HG02938 (cell line): ENCODE measurements around the gene FAM20B.

ENCODE experiments used
- ATAC-seq: cut with Tn5 transposase; IDR thresholded peaks from one replicate; pipeline ENCODE4 v1.9.1; 2021; ENCODE audit warnings: mild to moderate bottlenecking, moderate library complexity; ENCODE audit not compliant: unreplicated experiment

Gene FAM20B

GRCh38 chr1:179089827-179090482, 64.3 kb downstream of the FAM20B start:
- ATAC-seq = no peak

DNA sequence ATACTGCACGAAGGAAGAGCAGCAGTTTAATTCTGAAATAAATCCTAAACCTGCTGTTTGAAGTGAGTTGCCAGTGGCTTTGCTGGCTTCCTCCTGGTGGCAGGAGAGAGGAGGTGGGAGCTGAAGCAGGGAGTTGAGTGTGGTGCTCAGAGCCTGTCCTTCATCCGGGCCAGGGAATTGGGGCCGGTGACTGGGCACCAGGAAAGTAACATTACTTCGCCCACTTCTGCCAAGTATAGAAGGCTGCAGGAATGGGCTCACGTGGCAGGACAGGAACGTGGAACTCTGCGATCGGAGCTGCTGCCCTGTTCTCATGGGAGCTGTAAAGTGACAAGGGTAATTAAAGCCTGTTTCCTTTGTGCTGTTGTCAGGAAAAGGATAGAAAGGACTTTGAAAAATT, 64.8 kb downstream of the FAM20B start:
- no peak for ATAC-seq

GRCh38 chr1:179090923-179091322, 65.2 kb downstream of the FAM20B start:
- ATAC-seq = no peak

GRCh38 chr1:179091691-179092165, 66.0 kb downstream of the FAM20B start:
- no peak for ATAC-seq

GRCh38 chr1:179092896-179093461, 67.3 kb downstream of the FAM20B start:
- ATAC-seq = no peak

DNA sequence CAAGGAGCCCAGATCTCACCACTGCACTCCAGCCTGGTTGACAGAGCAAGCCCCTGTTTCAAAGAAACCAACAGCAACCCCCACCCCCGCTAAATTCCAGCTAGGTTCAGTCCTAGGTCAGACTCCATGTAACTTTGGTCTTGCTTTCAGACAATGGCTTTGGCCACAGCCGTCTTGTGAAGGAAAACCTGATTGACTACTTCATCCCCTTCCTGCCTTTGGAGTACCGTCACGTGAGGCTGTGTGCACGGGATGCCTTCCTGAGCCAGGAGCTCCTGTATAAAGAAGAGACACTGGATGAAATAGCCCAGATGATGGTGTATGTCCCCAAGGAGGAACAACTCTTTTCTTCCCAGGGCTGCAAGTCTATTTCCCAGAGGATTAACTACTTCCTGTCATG, 69.1 kb downstream of the FAM20B start:
- ATAC-seq = no peak

DNA sequence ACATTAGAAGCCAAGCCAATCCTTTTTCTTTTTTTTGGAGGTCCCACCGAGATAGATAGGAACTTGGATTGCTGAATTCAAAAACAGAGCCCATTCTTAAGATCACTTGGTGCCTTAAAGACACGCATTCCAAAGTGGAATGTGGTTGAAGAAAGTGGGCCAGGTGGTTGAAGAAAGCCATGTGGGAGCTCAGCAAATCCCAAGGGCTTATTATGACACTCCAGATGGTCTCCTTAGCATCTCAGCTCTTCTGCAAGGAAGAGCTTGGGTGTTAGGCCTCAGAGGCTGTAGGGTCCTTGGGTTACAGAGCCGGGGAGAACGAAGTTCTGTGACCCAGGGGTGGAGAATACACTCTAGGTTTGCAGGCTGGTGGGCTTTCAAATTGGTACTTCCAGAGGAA, 69.7 kb downstream of the FAM20B start:
- no peak for ATAC-seq

- ATAC-seq = no peak
These were observed 70.2 kb downstream of the FAM20B start for GRCh38 chr1:179095924-179096323.

DNA sequence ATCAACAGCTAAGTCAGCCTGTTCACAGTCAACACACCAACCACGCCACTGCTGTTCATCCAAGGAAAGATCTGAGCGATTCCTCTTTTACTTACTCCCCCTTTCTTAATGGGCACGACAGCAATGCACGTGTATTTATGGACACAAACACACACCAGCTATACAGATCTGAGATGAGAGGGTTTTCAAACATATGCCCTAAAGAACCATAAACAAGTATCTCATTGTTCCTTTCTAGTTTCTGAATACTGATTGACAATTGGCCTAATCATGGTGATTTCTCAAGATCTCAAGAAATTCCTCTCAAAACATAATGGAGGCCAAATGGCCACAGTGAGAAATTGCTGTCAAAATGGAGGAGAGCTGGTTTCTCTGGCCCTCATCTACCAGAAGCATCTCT, 74.2 kb downstream of the FAM20B start:
- ATAC-seq = no peak

DNA sequence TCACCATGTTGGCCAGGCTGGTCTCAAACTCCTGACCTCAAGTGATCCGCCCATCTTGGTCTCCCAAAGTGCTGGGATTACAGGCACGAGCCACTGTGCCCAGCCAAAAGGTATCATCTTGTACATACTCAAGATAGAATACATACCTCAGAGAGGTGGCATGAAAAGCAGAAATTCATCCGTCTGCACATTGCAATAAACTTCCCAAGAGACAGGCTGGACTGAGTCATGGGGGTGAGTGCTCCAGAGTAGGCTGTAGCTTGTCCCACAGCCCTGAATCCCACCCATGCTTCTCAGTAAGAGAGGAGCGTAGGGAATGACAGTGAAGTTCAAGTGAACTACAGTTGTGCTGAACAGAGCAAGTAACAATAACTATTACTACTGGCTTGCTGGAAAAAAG, 75.9 kb downstream of the FAM20B start:
- no peak for ATAC-seq

- no peak for ATAC-seq
These were observed 78.3 kb downstream of the FAM20B start for GRCh38 chr1:179103999-179104398.

- ATAC-seq = no peak
These were observed 79.0 kb downstream of the FAM20B start for GRCh38 chr1:179104611-179105250.

- no peak for ATAC-seq
These were observed 79.7 kb downstream of the FAM20B start for GRCh38 chr1:179105393-179105792.

GRCh38 chr1:179107706-179108629, 82.3 kb downstream of the FAM20B start:
- no peak for ATAC-seq

- ATAC-seq = no peak
These were observed 83.0 kb downstream of the FAM20B start for GRCh38 chr1:179108644-179109043.

- no peak for ATAC-seq
These were observed 89.5 kb downstream of the FAM20B start for GRCh38 chr1:179115181-179115580.

- ATAC-seq = no peak
These were observed 93.8 kb downstream of the FAM20B start for GRCh38 chr1:179119513-179119912.

GRCh38 chr1:179120736-179121135, 95.0 kb downstream of the FAM20B start:
- ATAC-seq = no peak

- ATAC-seq = no peak
These were observed 95.7 kb downstream of the FAM20B start for GRCh38 chr1:179121159-179121938.

DNA sequence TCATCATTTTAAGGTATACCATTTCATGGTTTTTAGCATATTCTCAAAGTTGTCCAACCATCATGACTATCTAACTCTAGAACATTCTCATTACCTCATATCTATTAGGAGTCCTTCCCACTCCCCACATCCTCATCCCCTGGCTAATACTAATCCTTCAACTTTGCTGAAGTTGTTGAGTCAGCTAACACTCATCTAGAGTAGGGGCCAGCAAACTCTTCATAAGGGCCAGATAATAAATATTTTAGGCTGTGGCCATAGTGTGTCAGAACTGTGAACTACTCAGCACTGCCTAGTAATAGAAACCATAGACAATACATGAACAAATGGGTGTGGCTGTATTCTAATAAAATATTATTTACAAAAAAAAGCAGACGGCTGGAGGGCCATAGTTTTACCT, 99.2 kb downstream of the FAM20B start:
- ATAC-seq = no peak
